MM.1S (cell line): ENCODE measurements around the gene TECTB.

Source experiments
- DNase-seq: peaks from one replicate; pipeline ENCODE4 v3.0.0-alpha.2; 2015
- H2AFZ ChIP-seq: fragments of 300-600 bp; sonication (generic); 2 replicates; pipeline ENCODE4 v1.6.0; 2016; ENCODE audit warnings: antibody characterized with exemption, low read length
- H3F3A ChIP-seq: fragments of 300-600 bp; sonication (generic); 2 replicates; pipeline ENCODE4 v1.6.1; 2016; ENCODE audit warnings: mild to moderate bottlenecking, antibody characterized with exemption, low read length, moderate library complexity, mixed read lengths; ENCODE audit not compliant: insufficient read depth
- H3K27ac ChIP-seq: fragments of 300-600 bp; sonication (generic); 2 replicates; pipeline ENCODE4 v1.5.1; 2016; ENCODE audit warnings: mild to moderate bottlenecking, low read length
- H3K27me3 ChIP-seq: fragments of 300-600 bp; sonication (generic); replicated peaks from 2 replicates; pipeline ENCODE4 v1.6.0; 2016; ENCODE audit warnings: low read length; ENCODE audit not compliant: insufficient read depth
- H3K36me3 ChIP-seq: fragments of 300-600 bp; sonication (generic); replicated peaks from 2 replicates; pipeline ENCODE4 v1.6.1; 2016; ENCODE audit warnings: mild to moderate bottlenecking, low read length, mixed read lengths; ENCODE audit not compliant: insufficient read depth
- H3K4me1 ChIP-seq: fragments of 300-600 bp; sonication (generic); 2 replicates; pipeline ENCODE4 v1.6.1; 2016; ENCODE audit warnings: low read length, mixed read lengths
- H3K4me2 ChIP-seq: fragments of 300-600 bp; sonication (generic); 2 replicates; pipeline ENCODE4 v1.6.0; 2016; ENCODE audit warnings: low read depth, low read length
- H3K4me3 ChIP-seq: fragments of 300-600 bp; sonication (generic); 2 replicates; pipeline ENCODE4 v1.5.1; 2016; ENCODE audit warnings: low read length, mixed read lengths
- H3K79me2 ChIP-seq: fragments of 300-600 bp; sonication (generic); 2 replicates; pipeline ENCODE4 v1.6.1; 2016; ENCODE audit warnings: mixed run types, low read length, mixed read lengths
- H3K9ac ChIP-seq: fragments of 300-600 bp; sonication (generic); 2 replicates; pipeline ENCODE4 v1.6.1; 2016; ENCODE audit warnings: low read length, mixed read lengths
- H3K9me2 ChIP-seq: fragments of 300-600 bp; sonication (generic); replicated peaks from 2 replicates; pipeline ENCODE4 v1.6.1; 2016; ENCODE audit warnings: mild to moderate bottlenecking, low read length, mixed read lengths; ENCODE audit not compliant: insufficient read depth
- H3K9me3 ChIP-seq: fragments of 300-600 bp; sonication (generic); replicated peaks from 2 replicates; pipeline ENCODE4 v1.6.1; 2016; ENCODE audit warnings: mild to moderate bottlenecking, low read length, mixed read lengths; ENCODE audit not compliant: insufficient read depth
- H4K20me1 ChIP-seq: fragments of 300-600 bp; sonication (generic); 2 replicates; pipeline ENCODE4 v1.6.1; 2016; ENCODE audit warnings: mild to moderate bottlenecking, low read length, moderate library complexity, mixed read lengths; ENCODE audit not compliant: insufficient read depth
- EZH2 ChIP-seq: fragments of 300-600 bp; sonication (generic); optimal IDR thresholded peaks from 2 replicates; pipeline ENCODE3; 2017; ENCODE audit warnings: low read depth, mild to moderate bottlenecking, antibody characterized with exemption, low read length, mixed read lengths
- EZH2phosphoT487 ChIP-seq: fragments of 300-600 bp; sonication (generic); IDR thresholded peaks from 2 replicates; pipeline ENCODE4 v1.6.1; 2018; ENCODE audit warnings: antibody characterized with exemption, low read length
- TF ChIP-seq, protein P1 (sequence below): fragments of 300-600 bp; sonication (generic); IDR thresholded peaks from 2 replicates; pipeline ENCODE4 v1.5.1; 2016; ENCODE audit warnings: antibody characterized with exemption, low read length, mixed read lengths

TECTB gene

DNA sequence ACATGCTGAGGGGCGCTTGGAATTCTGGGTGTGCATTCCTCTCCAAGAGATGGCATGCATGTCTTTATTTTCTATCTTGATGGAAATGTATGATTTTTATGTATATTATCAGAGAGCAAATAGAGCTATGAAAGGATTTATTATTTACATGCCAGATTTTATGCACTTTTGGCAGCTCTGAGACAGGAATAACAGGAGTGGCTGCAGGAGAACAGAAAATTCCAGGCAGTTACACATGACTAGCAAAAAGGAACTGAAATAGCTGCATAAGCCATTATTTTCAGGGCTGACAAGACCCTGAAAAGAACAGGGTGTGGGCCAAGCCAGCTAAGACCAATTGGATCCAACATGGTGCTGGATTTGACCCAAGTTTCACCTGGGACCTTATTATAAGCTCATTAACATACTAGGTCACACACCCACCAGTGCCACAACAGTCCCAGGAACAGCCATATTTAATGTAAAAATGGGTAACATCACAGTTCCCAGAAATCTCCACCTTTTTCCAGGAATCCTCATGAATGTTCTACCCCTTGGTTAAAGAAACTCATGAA is 47.5 kb downstream of the TECTB start:
- Histone ChIP-seq H3F3A (no peaks in the 10 kb centered on the region), H2AFZ (no peak overlapping the region), H4K20me1 (no peaks in the 10 kb centered on the region), H3K9me2 (no peaks in the 10 kb centered on the region), H3K79me2 (no peaks in the 10 kb centered on the region), H3K9me3 (no peaks in the 10 kb centered on the region), H3K4me3 (no peak overlapping the region), H3K4me2 (no peak overlapping the region), H3K27ac (no peak overlapping the region), H3K9ac (no peak overlapping the region), H3K36me3 (no peaks in the 10 kb centered on the region), H3K4me1 (no peaks in the 10 kb centered on the region), H3K27me3 (no peaks in the 10 kb centered on the region)
- no peak for DNase-seq
- no peak for TF ChIP-seq EZH2phosphoT487
- TF ChIP-seq, protein P1, sequence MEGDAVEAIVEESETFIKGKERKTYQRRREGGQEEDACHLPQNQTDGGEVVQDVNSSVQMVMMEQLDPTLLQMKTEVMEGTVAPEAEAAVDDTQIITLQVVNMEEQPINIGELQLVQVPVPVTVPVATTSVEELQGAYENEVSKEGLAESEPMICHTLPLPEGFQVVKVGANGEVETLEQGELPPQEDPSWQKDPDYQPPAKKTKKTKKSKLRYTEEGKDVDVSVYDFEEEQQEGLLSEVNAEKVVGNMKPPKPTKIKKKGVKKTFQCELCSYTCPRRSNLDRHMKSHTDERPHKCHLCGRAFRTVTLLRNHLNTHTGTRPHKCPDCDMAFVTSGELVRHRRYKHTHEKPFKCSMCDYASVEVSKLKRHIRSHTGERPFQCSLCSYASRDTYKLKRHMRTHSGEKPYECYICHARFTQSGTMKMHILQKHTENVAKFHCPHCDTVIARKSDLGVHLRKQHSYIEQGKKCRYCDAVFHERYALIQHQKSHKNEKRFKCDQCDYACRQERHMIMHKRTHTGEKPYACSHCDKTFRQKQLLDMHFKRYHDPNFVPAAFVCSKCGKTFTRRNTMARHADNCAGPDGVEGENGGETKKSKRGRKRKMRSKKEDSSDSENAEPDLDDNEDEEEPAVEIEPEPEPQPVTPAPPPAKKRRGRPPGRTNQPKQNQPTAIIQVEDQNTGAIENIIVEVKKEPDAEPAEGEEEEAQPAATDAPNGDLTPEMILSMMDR = no peak
- TF ChIP-seq EZH2 = no peak

DNA sequence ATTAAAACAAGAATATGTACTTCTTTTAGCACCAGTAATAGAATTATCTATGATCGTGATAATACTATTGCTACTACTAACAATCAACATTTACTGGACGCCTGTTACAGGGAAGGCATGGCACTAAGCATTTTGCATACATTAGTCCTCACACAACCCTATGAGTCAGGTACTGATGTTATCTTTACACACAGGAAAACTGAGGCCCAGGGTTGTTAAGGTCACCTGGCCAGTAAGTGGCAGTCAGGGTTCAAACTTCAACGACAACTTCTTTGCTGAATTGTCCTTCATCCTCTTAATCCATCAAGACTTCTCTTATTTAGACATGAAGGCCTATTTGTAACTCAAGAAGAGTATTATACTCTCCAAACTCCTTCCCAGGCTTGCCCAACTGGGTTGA is 48.8 kb downstream of the TECTB start:
- Histone ChIP-seq H3K9me2 (no peaks in the 10 kb centered on the region), H3K27me3 (no peaks in the 10 kb centered on the region), H3K4me3 (no peak overlapping the region), H3K36me3 (no peaks in the 10 kb centered on the region), H3F3A (no peaks in the 10 kb centered on the region), H3K4me1 (no peaks in the 10 kb centered on the region), H3K9ac (no peak overlapping the region), H3K4me2 (no peak overlapping the region), H3K27ac (no peak overlapping the region), H3K9me3 (no peaks in the 10 kb centered on the region), H3K79me2 (no peaks in the 10 kb centered on the region), H2AFZ (no peak overlapping the region), H4K20me1 (no peaks in the 10 kb centered on the region)
- TF ChIP-seq EZH2 (no peak), EZH2phosphoT487 (no peak)
- TF ChIP-seq, protein P1 = no peak
- no peak for DNase-seq

DNA sequence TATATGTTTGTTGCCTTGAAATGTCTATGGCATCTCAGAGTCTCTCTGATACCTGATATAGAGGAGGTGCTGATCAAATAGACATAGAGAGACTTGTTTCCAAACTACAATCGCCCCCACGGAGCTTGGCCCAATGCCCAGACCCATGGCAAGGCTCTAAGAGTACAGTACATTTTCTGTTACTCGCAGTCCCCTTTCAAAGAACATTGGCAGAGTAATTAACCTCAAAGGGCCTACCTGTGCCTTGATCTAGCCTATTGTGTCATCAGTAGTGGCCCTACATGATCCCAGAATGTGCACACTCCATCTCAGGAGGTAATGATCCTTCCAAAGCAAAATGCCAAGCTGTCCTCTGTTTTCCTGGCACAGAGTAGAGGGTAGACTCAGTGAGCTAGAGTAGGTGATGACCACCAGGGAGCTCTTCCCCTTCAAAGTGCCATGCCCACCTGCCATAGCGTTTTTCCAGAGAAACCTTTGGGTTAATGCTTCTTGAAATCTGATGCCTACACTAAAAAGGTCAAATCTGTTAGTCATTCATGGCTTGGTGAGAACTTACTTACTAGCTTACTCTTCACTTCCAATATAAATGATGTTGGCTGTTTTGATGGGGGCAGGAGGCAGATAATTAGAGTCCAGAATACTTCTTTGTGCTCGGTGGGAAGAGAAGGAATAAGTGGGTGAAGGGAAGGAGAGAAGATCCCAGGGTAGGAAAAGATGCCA is 49.5 kb downstream of the TECTB start:
- no peak for DNase-seq
- no peaks in the 10 kb centered on the region for H3K4me1 ChIP-seq
- H3K9me3 ChIP-seq = no peaks in the 10 kb centered on the region
- H3K9me2 ChIP-seq = no peaks in the 10 kb centered on the region
- no peaks in the 10 kb centered on the region for H3K36me3 ChIP-seq
- TF ChIP-seq EZH2 (no peak), EZH2phosphoT487 (no peak)
- TF ChIP-seq, protein P1 = no peak
- H3K4me2 ChIP-seq = no peak overlapping the region
- H3K27ac ChIP-seq = no peak overlapping the region
- H3K79me2 ChIP-seq = no peaks in the 10 kb centered on the region
- H3K4me3 ChIP-seq = no peak overlapping the region
- H3F3A ChIP-seq = no peaks in the 10 kb centered on the region
- no peaks in the 10 kb centered on the region for H4K20me1 ChIP-seq
- H2AFZ ChIP-seq = no peak overlapping the region
- no peaks in the 10 kb centered on the region for H3K27me3 ChIP-seq
- no peak overlapping the region for H3K9ac ChIP-seq
